GM15510 (cell line): ENCODE results near the gene RPL10A.

Source experiments
- POLR2A ChIP-seq: IDR thresholded peaks from 3 replicates; pipeline ENCODE4 v1.6.1; 2011; ENCODE audit warnings: borderline replicate concordance; ENCODE audit not compliant: insufficient read length; ENCODE audit errors: extremely low read depth

Gene RPL10A

DNA sequence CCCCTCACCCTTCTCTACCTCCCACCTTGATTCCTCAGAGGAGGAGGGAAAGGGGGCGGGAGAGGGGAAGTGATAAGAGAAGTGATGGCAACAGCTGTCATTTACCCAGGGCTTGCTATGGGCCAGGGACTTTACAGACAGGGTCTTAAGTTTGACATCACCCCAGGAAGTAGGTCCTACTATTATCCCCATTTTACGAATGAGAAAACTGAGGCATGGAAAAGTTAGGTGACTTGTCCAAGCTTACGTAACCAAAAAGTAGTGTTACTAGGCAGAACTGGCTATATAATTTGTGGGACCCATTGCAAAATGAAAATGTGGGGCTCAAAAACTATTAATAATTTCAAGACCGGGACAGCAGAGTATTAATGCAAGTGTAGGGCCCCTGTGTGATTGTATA, 26.6 kb upstream of the RPL10A start:
- no peak for TF ChIP-seq POLR2A

GRCh38 chr6:35442693-35443092, 25.5 kb upstream of the RPL10A start:
- no peak for TF ChIP-seq POLR2A

- no peak for TF ChIP-seq POLR2A
Observed at GRCh38 chr6:35443341-35444030, 24.7 kb upstream of the RPL10A start.

DNA sequence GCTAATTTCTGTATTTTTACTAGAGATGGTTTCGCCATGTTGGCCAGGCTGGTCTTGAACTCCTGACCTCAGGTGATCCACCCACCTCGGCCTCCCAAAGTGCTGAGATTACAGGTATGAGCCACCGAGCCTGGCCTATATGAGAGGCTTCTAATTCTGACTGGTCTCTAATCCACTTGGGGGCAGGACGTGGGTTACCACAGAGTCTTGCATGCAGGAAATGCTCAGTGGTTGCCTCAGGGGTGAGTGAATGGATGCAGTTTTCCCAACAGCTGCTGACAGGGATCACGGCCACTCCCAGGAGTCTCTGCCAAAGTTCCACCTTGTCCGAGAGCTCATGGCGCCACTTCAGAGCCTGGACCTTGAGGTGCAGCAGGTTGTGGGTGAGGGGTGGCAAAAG, 22.5 kb upstream of the RPL10A start:
- no peak for TF ChIP-seq POLR2A

DNA sequence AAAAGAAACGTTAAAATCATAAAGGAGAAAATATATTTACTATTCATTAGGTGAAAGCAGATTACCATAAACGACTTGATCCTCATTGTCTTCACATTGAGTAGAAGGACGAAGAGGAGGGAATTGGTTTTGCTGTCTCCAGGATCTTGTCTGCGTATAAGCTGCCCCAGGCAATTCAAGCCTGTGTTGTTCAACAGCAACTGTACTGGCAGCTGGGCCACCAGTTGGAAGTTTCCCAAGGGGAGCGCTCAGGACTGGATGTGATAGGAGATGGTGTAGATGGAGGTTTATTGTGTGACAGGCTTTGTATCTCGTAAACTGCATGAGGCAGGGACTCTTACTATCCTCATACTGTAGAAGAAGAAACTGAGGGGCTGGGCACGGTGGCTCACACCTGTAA, 20.0 kb upstream of the RPL10A start:
- TF ChIP-seq POLR2A = no peak

- no peak for TF ChIP-seq POLR2A
Observed at GRCh38 chr6:35449287-35449881, 18.8 kb upstream of the RPL10A start.

- TF ChIP-seq POLR2A = no peak
Observed at GRCh38 chr6:35451354-35452182, 16.6 kb upstream of the RPL10A start.

DNA sequence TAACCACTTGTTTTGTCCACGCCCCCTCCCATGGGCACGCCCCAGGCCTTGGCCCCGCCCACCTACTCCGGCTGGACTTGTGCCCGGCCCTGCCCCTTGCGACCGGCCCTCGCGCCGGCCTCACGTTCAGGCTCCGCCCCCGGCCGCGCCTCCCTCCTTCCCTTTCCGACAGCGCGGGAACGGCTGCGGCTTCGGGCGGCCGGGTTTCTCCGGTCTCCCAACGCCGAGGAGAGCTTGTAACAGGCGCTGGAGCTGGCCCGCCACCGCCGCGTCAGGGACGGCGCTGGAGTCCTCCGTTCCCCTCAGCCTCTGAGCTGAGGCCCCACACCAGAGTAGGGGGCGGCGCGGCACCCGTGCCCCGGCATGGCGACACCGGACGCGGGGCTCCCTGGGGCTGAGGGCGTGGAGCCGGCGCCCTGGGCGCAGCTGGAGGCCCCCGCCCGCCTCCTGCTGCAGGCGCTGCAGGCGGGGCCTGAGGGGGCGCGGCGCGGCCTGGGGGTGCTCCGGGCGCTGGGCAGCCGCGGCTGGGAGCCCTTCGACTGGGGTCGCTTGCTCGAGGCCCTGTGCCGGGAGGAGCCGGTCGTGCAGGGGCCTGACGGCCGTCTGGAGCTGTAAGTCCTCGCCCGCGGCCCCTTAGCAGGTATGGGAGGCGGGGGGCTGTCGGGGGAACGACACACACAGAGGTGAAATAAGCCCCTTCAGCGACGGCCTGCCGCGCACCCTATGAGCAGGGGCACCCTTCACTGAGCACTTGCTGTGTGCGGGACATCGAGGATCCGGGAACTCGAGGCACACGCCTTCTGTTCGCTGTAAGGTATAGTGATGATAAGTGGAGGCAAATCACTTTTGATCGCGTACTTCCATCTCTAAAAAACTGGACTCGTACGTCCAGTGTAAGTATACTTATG, 15.8 kb upstream of the RPL10A start, which contains the start of gene FANCE:
TSS of gene FANCE (plus strand) at position 156 of the 908 bp plus-strand sequence. CDS start at position 364, 208 bp downstream.
- peak; percentile 65 for TF ChIP-seq POLR2A

DNA sequence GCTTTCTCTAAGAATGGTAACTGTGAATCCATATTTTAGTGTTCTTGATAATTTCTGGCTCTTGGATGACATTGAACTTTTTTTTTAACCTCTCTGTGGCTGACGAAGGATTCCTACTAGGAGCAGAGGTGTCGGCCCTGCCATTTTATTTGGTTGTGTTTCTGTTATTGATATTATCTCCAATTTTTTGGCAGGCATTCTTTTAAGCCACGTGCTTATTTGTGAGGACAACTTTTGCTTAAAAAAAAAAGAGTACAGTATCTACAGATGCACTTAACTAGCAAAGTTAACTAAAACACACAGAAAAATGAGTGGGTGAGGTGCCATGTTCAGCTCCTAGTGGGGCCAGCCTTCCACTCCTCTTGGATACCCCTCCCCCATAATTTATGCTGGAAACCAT, 15.0 kb upstream of the RPL10A start:
- TF ChIP-seq POLR2A = no peak

DNA sequence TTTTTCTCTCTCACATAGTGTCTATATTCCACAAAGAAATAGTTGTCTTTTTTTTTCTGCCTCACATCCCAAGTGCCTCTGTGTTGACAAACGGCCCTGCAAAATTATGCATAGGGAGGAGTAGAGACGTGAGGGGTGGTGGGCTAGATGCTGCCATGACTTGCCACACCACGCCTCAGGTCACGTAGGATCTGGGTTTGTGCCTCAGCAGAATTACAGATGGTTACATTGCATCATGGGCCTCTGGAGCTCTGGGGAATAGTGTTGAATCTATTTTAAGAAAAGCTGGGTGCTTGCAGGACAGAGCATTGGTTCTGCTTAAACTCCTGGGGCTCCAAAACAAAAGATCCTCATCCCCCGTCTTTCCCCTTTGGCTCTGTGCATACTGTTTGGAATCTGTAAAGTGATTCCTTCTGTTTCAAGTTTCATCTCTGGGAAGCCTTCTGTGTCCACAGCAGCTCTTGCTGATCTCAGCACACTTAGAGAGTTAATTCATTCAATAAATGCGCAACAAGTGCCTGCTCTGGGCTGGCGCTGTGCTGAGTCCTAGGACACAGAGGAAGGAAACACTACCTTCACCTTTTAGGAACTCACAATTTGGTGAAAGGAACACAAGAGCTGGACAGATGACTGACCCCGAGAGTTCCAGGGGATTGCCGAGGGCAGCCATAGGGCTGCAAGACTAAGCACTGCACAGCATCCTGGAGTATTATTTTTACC, 13.7 kb upstream of the RPL10A start:
- TF ChIP-seq POLR2A = no peak

GRCh38 chr6:35457907-35458306, 10.3 kb upstream of the RPL10A start:
- no peak for TF ChIP-seq POLR2A

DNA sequence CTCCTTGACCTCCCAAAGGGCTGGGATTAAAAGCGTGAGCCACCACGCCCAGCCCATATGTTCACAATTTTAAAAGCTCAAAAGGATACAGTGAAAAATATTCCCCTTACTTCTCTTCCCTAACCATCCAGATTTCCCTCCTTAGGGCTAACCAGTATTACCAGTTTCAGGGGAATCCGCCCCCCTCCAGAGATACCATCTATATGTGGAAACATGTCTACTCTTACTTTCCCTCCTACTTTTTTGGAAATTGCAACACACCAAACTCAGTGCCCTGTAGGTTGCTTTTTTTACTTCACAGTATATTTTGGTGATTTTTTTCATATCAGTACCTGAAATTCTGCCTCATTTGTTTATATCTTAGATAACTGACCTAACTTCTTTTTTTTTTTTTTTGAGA, 6.9 kb upstream of the RPL10A start:
- no peak for TF ChIP-seq POLR2A

GRCh38 chr6:35463292-35463691, 4.9 kb upstream of the RPL10A start:
- no peak for TF ChIP-seq POLR2A

DNA sequence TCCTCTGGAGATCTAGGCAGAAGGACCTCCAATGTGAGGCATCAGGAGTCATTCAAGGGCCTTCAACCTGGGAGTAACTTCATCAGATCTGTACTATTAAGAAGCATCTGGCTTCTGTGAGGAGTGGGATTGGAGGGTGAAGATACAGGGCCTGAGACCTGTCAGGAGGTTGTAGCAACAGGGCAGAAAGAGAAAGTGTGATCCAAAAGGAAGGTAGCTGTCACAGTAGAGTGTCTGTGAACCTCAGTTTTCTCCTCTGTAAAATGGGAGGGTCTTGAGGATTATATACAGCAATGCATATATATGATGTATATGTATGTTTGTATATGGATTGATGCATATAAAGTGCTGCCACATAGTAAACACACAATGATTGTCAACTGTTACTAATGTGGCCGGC, 2.6 kb upstream of the RPL10A start:
- TF ChIP-seq POLR2A = no peak

- no peak for TF ChIP-seq POLR2A
Observed at GRCh38 chr6:35468980-35469750, 964 bp downstream of the RPL10A start.
